BJ (cell line): ENCODE data around the gene GPR17. TPM values are rescaled to one million over a fixed set of nuclear protein-coding genes. Genes with fewer than 3 reads are reported as not detected.

ENCODE experiments used
- CTCF ChIA-PET: fragments of 350-600 bp; formaldehyde crosslinking; extraction: SDS; loops from one replicate; lab custom pipeline; 2021; ENCODE audit warnings: antibody characterized with exemption, inconsistent platforms; lab: Yijun Ruan, JAX
- POLR2A ChIA-PET: fragments of 300-600 bp; sonication (Branson Sonifier 250); formaldehyde crosslinking; extraction: SDS; loops from one replicate; lab custom pipeline; 2021; ENCODE audit warnings: antibody characterized with exemption; lab: Charles Lee
- DNase-seq: peaks from one replicate; pipeline ENCODE4 v3.0.0-alpha.2; 2011; ENCODE audit warnings: low read depth
- H3K27me3 ChIP-seq: 2 replicates; pipeline ENCODE4 v1.6.0; 2011; ENCODE audit warnings: low read length; ENCODE audit not compliant: control insufficient read depth, insufficient read depth
- H3K36me3 ChIP-seq: 2 replicates; pipeline ENCODE4 v1.5.1; 2011; ENCODE audit warnings: low read length; ENCODE audit not compliant: control insufficient read depth, insufficient read depth
- H3K4me3 ChIP-seq: 2 replicates; pipeline ENCODE4 v1.5.1; 2011; ENCODE audit warnings: low read depth, mild to moderate bottlenecking, control low read depth, low read length
- CTCF ChIP-seq: IDR thresholded peaks from 2 replicates; pipeline ENCODE4 v1.5.1; 2011; ENCODE audit warnings: low read depth, mild to moderate bottlenecking, control low read depth, inconsistent platforms, low read length, moderate library complexity; ENCODE audit not compliant: insufficient read depth
- polyA plus RNA-seq: library from polyadenylated mRNA; depleted of rRNA; stranded (reverse); fragments of >200 nt; gene quantifications from 2 replicates; pipeline ENCODE4 v1.2.3, GENCODE V29; 2011

The GPR17 gene
- polyA plus RNA-seq, 1 experiment, result not detected

- TF ChIP-seq CTCF, result no peak
- no peak for DNase-seq
- ChIA-PET CTCF (interaction anchor here (0.9 to 1.4 kb wide), 2 partner anchors 17 to 89 kb away, joined by 3 to 4 read pairs; no protein-coding TSS in a partner anchor), POLR2A (no interaction called here)
- no peak overlapping the region for H3K4me3 ChIP-seq
- H3K36me3 ChIP-seq, result no peaks in the 10 kb centered on the region
- H3K27me3 ChIP-seq, result peaks cover 12% of the 10 kb centered on the region
Measured at GRCh38 chr2:127679680-127680361, 33.9 kb downstream of the GPR17 start.

GRCh38 chr2:127680706-127681287 lies 34.8 kb downstream of the GPR17 start:
- ChIA-PET CTCF (interaction anchor here (0.6 to 1.4 kb wide), 3 partner anchors 16 to 90 kb away, joined by 3 to 4 read pairs (median 3); no protein-coding TSS in a partner anchor), POLR2A (no interaction called here)
- DNase-seq, result no peak
- Histone ChIP-seq H3K36me3 (no peaks in the 10 kb centered on the region), H3K4me3 (no peak overlapping the region), H3K27me3 (peaks cover 12% of the 10 kb centered on the region)
- no peak for TF ChIP-seq CTCF

- Histone ChIP-seq H3K36me3 (no peaks in the 10 kb centered on the region), H3K4me3 (no peak overlapping the region), H3K27me3 (peaks cover 12% of the 10 kb centered on the region)
- ChIA-PET POLR2A (no interaction called here), CTCF (interaction anchor here (0.6 to 2.0 kb wide), 2 partner anchors 14 to 90 kb away, joined by 3 to 12 read pairs; no protein-coding TSS in a partner anchor)
- DNase-seq, result no peak
- no peak for TF ChIP-seq CTCF
Measured at GRCh38 chr2:127681288-127681804, 35.4 kb downstream of the GPR17 start.

- no peak overlapping the region for H3K4me3 ChIP-seq
- POLR2A ChIA-PET, result no interaction called here
- H3K36me3 ChIP-seq, result no peaks in the 10 kb centered on the region
- no peak for TF ChIP-seq CTCF
- CTCF ChIA-PET, result interaction anchor here (1.1 to 2.0 kb wide), 3 partner anchors 13 to 91 kb away, joined by 4 to 12 read pairs (median 7); no protein-coding TSS in a partner anchor
- no peak for DNase-seq
- H3K27me3 ChIP-seq, result peaks cover 7% of the 10 kb centered on the region
Measured at GRCh38 chr2:127681976-127682857, 36.3 kb downstream of the GPR17 start.

- DNase-seq, result no peak
- ChIA-PET POLR2A (no interaction called here), CTCF (interaction anchor here (1.1 to 2.0 kb wide), 3 partner anchors 12 to 92 kb away, joined by 4 to 12 read pairs (median 7); no protein-coding TSS in a partner anchor)
- Histone ChIP-seq H3K4me3 (no peak overlapping the region), H3K36me3 (no peaks in the 10 kb centered on the region), H3K27me3 (peaks cover 2% of the 10 kb centered on the region; the same call in 1 of the 2 replicates)
- TF ChIP-seq CTCF, result no peak
Measured at GRCh38 chr2:127683056-127683455, 37.1 kb downstream of the GPR17 start.
